GM18907 (cell line): ENCODE results near the gene OSBP2.

Source experiments
- ATAC-seq: cut with Tn5 transposase; IDR thresholded peaks from one replicate; pipeline ENCODE4 v1.9.1; 2021; ENCODE audit warnings: mild to moderate bottlenecking, moderate library complexity; ENCODE audit not compliant: unreplicated experiment

Gene OSBP2

DNA sequence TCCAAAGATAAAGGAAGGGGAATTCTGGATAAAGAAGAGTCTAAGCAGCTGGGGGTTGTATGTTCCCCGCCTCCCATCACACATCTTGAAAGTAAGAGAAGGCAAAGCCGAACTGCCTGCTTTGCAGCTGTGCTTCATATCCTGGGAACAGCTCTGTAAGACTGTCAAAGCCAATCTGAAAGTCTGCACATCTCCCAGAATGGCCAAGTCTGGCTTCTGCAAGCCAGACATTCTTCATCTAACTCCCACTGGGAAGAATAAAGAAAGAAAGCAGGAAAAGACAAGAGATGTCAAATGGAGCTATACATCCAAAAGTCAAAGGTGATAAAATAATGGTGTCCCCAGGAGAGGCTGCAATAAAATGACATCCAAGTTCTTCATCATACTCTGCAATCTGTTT is 258.5 kb downstream of the OSBP2 start:
- ATAC-seq, result no peak

- ATAC-seq, result no peak
Observed at GRCh38 chr22:30955153-30955552, 260.5 kb downstream of the OSBP2 start.
